Chondrocyte (in vitro differentiated cells): Measurements from ENCODE around the gene MXI1. TPM values are rescaled to one million over a fixed set of nuclear protein-coding genes. Genes with fewer than 3 reads are reported as not detected.

ENCODE experiments used
- DNase-seq: peaks from one replicate; pipeline ENCODE4 v3.0.0; 2021; ENCODE audit warnings: mixed read lengths, low spot score
- H3K27ac Mint-ChIP-seq: one replicate; pipeline ENCODE4 v1.8.0; 2021; ENCODE audit warnings: mild to moderate bottlenecking, moderate library complexity, mixed read lengths; ENCODE audit not compliant: unreplicated experiment
- H3K27me3 Mint-ChIP-seq: 2 replicates; pipeline ENCODE4 v1.8.0; 2021; ENCODE audit warnings: low read depth, mixed read lengths
- H3K36me3 Mint-ChIP-seq: 2 replicates; pipeline ENCODE4 v1.8.0; 2021; ENCODE audit warnings: low read depth, mixed read lengths
- H3K4me1 Mint-ChIP-seq: 2 replicates; pipeline ENCODE4 v1.8.0; 2021; ENCODE audit warnings: low read depth, mild to moderate bottlenecking, mixed read lengths
- H3K4me3 Mint-ChIP-seq: one replicate; pipeline ENCODE4 v1.8.0; 2021; ENCODE audit warnings: mild to moderate bottlenecking, moderate library complexity, mixed read lengths; ENCODE audit not compliant: unreplicated experiment
- H3K9me3 Mint-ChIP-seq: 2 replicates; pipeline ENCODE4 v1.8.0; 2021; ENCODE audit warnings: low read depth, mixed read lengths
- total RNA-seq: library from RNA; stranded (reverse); gene quantifications from 3 replicates; pipeline ENCODE4 v1.2.1, GENCODE V29; 2021
- TF ChIP-seq, protein P1 (sequence below): fragments of 200-600 bp; sonication (generic); IDR thresholded peaks from 2 replicates; pipeline ENCODE4 v1.5.0; 2021; ENCODE audit warnings: antibody characterized with exemption, mild to moderate bottlenecking, moderate library complexity

Gene MXI1
- total RNA-seq, 1 donor from 2014 or later: 26.8 TPM

DNA sequence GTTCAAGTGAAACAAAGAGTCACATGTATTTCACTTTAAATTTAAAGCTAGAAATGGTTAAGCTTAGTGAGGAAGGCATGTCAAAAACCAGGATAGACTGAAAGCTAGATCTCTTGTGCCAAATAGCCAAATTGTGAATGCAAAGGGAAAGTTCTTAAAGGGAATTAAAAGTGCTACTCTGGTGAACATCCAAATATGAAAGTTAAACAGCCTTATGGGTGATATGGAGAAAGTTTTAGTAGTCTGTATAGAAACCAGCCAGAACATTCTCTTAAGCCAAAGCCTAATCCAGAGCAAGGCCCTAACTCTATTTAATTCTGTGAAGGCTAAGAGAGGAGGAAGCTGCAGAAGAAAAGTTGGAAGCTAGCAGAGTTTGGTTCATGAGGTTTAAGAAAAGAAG lies 47.1 kb downstream of the MXI1 start:
- Mint-ChIP-seq H3K4me3 (no peak overlapping the region), H3K36me3 (peaks cover 4% of the 10 kb centered on the region), H3K9me3 (peaks cover 7% of the 10 kb centered on the region), H3K27me3 (no peaks in the 10 kb centered on the region), H3K4me1 (no peaks in the 10 kb centered on the region), H3K27ac (no peak overlapping the region)
- no peak for DNase-seq
- TF ChIP-seq, protein P1, sequence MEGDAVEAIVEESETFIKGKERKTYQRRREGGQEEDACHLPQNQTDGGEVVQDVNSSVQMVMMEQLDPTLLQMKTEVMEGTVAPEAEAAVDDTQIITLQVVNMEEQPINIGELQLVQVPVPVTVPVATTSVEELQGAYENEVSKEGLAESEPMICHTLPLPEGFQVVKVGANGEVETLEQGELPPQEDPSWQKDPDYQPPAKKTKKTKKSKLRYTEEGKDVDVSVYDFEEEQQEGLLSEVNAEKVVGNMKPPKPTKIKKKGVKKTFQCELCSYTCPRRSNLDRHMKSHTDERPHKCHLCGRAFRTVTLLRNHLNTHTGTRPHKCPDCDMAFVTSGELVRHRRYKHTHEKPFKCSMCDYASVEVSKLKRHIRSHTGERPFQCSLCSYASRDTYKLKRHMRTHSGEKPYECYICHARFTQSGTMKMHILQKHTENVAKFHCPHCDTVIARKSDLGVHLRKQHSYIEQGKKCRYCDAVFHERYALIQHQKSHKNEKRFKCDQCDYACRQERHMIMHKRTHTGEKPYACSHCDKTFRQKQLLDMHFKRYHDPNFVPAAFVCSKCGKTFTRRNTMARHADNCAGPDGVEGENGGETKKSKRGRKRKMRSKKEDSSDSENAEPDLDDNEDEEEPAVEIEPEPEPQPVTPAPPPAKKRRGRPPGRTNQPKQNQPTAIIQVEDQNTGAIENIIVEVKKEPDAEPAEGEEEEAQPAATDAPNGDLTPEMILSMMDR: no peak

DNA sequence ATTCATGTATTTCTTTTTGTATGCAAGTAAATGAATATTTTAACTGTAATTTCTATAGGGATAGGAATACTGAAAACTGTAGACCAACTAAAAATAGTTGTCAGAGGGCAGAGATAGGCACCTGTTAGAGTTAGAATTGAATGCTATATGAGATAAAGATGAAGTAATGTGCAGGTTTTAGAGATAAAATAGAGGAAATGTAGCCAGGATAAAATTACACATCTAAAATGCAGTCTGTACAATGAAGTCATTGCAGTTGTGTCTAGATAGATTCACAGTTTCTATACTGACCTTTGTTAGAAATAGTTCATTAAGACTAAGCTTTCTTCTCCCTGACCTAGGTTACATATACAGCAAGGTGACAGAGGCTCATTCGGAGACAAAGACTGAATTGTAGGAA lies 51.1 kb downstream of the MXI1 start:
- H3K4me1 Mint-ChIP-seq: peaks cover 26% of the 10 kb centered on the region
- H3K27me3 Mint-ChIP-seq: no peaks in the 10 kb centered on the region
- DNase-seq: no peak
- peaks cover 4% of the 10 kb centered on the region for H3K36me3 Mint-ChIP-seq
- TF ChIP-seq, protein P1: no peak
- no peak overlapping the region for H3K27ac Mint-ChIP-seq
- H3K9me3 Mint-ChIP-seq: peaks cover 7% of the 10 kb centered on the region
- no peak overlapping the region for H3K4me3 Mint-ChIP-seq

DNA sequence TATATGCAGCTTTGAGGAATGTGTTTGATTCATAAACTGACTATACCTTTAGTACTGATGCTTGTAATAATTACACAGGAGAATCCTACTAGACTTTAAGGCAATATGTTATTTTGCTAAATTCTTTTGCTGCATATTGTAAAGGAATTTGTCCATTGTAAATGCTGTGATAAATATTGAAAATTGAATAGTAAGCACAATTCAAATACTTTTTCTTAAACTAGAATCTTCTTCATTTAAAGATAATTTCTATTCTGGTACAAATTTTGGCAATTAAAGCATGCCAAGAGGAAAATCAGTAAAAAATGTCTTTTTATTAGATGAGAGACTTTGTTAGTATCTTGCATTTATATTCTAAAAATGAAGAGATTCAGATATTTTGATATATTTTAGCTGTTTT lies 51.9 kb downstream of the MXI1 start:
- Mint-ChIP-seq H3K27me3 (no peaks in the 10 kb centered on the region), H3K36me3 (peaks cover 4% of the 10 kb centered on the region), H3K4me1 (peaks cover 31% of the 10 kb centered on the region), H3K4me3 (no peak overlapping the region), H3K9me3 (peaks cover 7% of the 10 kb centered on the region), H3K27ac (no peak overlapping the region)
- TF ChIP-seq, protein P1: no peak
- DNase-seq: no peak

DNA sequence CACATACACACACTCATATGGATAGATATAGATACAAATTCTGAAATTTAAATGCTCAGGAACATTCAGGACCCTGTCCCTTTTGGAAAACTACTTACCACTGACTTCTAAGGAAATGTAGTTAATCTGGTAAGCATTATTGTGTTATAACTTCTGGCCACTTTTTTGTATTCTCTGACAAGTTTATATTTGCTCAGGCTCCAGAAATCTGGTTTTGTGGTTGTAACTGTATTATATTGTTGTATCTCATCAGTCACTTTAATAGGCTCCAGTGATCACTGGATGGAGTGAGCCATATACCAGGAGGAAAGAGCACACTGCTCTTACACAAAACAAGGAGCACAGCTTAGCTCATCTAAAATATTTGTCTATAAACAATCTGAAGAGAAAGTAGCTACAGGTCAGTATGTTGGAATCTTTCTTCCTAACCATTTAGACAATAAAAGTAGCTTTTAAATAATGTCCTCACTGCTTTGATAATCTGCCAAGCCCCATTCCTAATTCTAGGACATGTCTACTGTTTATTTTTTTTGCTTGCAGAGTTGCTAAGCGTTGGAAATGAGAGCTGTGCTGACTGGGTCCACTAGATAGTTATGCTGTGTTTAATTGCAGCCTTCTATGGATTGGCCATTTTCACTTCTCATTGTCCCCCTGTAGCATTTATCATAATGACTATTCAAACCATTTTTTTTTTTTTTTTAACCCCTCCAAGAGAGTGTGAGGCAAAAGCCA lies 53.5 kb downstream of the MXI1 start:
- H3K4me1 Mint-ChIP-seq: peaks cover 31% of the 10 kb centered on the region
- DNase-seq: no peak
- H3K27me3 Mint-ChIP-seq: no peaks in the 10 kb centered on the region
- H3K4me3 Mint-ChIP-seq: no peak overlapping the region
- TF ChIP-seq, protein P1: no peak
- peaks cover under 1% of the 10 kb centered on the region for H3K36me3 Mint-ChIP-seq
- H3K9me3 Mint-ChIP-seq: peaks cover under 1% of the 10 kb centered on the region
- no peak overlapping the region for H3K27ac Mint-ChIP-seq

DNA sequence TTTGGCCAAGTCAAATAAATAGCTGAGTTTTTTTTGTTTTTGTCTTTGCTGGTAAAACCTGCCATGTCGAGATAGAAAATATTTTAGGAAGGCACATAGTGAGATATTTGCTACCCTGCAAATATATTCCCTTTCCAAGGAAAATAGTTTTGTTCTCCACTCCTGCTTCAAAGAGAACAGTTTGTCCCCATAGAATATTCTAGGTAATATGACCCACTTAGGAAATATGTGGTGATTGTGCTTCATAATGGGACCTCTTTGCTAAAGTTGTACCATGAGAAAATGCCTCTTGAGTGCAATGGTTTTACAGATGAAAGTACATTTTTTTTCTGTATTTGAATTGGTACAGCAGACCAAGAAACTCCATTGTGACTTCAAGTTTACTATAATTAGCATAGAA lies 55.8 kb downstream of the MXI1 start:
- peaks cover 33% of the 10 kb centered on the region for H3K4me1 Mint-ChIP-seq
- TF ChIP-seq, protein P1: no peak
- no peaks in the 10 kb centered on the region for H3K9me3 Mint-ChIP-seq
- no peaks in the 10 kb centered on the region for H3K27me3 Mint-ChIP-seq
- no peak for DNase-seq
- H3K4me3 Mint-ChIP-seq: no peak overlapping the region
- H3K36me3 Mint-ChIP-seq: no peaks in the 10 kb centered on the region
- peak overlapping the region; percentile 74 for H3K27ac Mint-ChIP-seq
